GM18507 (cell line): ENCODE data around the gene ADAMTS5.

ENCODE experiments used
- DNase-seq: peaks from one replicate; pipeline ENCODE4 v3.0.0; 2011; ENCODE audit warnings: low read depth; ENCODE audit not compliant: insufficient read length; ENCODE audit errors: extremely low spot score
- FAIRE-seq: peaks from 2 replicates; lab custom pipeline; 2011; peaks lifted over from hg19 to GRCh38; lab: Jason Lieb, UNC

Gene ADAMTS5

GRCh38 chr21:26952374-26953066 lies 14.4 kb downstream of the ADAMTS5 start:
- no peak for DNase-seq
- FAIRE-seq = no peak

- no peak for FAIRE-seq
- DNase-seq = no peak
Observed at GRCh38 chr21:26949830-26950229, 17.1 kb downstream of the ADAMTS5 start.

GRCh38 chr21:26948194-26948593 lies 18.7 kb downstream of the ADAMTS5 start:
- no peak for FAIRE-seq
- DNase-seq = no peak

GRCh38 chr21:26946744-26947446 lies 20.0 kb downstream of the ADAMTS5 start:
- no peak for FAIRE-seq
- DNase-seq = no peak

GRCh38 chr21:26945916-26946675 lies 20.8 kb downstream of the ADAMTS5 start:
- FAIRE-seq = no peak

GRCh38 chr21:26943921-26944320 lies 23.0 kb downstream of the ADAMTS5 start:
- DNase-seq = no peak

More at GRCh38 chr21:26945916-26946675, 20.8 kb downstream of the ADAMTS5 start:
- DNase-seq = no peak

GRCh38 chr21:26941421-26941820 lies 25.5 kb downstream of the ADAMTS5 start:
- FAIRE-seq = no peak
- no peak for DNase-seq

More at GRCh38 chr21:26943921-26944320, 23.0 kb downstream of the ADAMTS5 start:
- no peak for FAIRE-seq

- no peak for FAIRE-seq
- no peak for DNase-seq
Observed at GRCh38 chr21:26939601-26940111, 27.2 kb downstream of the ADAMTS5 start.

- FAIRE-seq = no peak
- DNase-seq = no peak
Observed at GRCh38 chr21:26936641-26937040, 30.2 kb downstream of the ADAMTS5 start.

- FAIRE-seq = no peak
- DNase-seq = no peak
Observed at GRCh38 chr21:26935977-26936376, 30.9 kb downstream of the ADAMTS5 start.

- FAIRE-seq (no peak), DNase-seq (no peak)
Observed at GRCh38 chr21:26934383-26934782, 32.5 kb downstream of the ADAMTS5 start.

- FAIRE-seq (no peak), DNase-seq (no peak)
Observed at GRCh38 chr21:26933448-26933847, 33.4 kb downstream of the ADAMTS5 start.

- FAIRE-seq (no peak), DNase-seq (no peak)
Observed at GRCh38 chr21:26925636-26926035, 41.3 kb downstream of the ADAMTS5 start.

- FAIRE-seq (no peak), DNase-seq (no peak)
Observed at GRCh38 chr21:26925122-26925521, 41.8 kb downstream of the ADAMTS5 start.

- no peak for FAIRE-seq
Observed at GRCh38 chr21:26923986-26924385, 42.9 kb downstream of the ADAMTS5 start.

GRCh38 chr21:26920055-26920454 lies 46.8 kb downstream of the ADAMTS5 start:
- no peak for DNase-seq
- FAIRE-seq = no peak

More at GRCh38 chr21:26923986-26924385, 42.9 kb downstream of the ADAMTS5 start:
- no peak for DNase-seq

- FAIRE-seq (no peak), DNase-seq (no peak)
Observed at GRCh38 chr21:26918323-26919079, 48.4 kb downstream of the ADAMTS5 start.

GRCh38 chr21:26916799-26917198 lies 50.1 kb downstream of the ADAMTS5 start:
- DNase-seq (no peak), FAIRE-seq (no peak)

- DNase-seq (no peak), FAIRE-seq (no peak)
Observed at GRCh38 chr21:26914557-26914956, 52.3 kb downstream of the ADAMTS5 start.
